Measurements from ENCODE around the gene MTRF1.
"Not testable (repeated sequence)": the region's sequence is repeated elsewhere in the genome, so short reads cannot be mapped to it uniquely, and the experiment has no call there.

MTRF1 gene

GRCh38 chr13:41284512-41285288 is 21.3 kb upstream of the MTRF1 start:
- DNase-seq (ENCODE audit: low read depth, low spot score): no peak
- no peak overlapping the region for H3K4me3 ChIP-seq (ENCODE audit: low read length)

GRCh38 chr13:41282129-41282571 is 18.8 kb upstream of the MTRF1 start:
- no peak for DNase-seq (ENCODE audit: low read depth, low spot score)
- H3K4me3 ChIP-seq (ENCODE audit: low read length): no peak overlapping the region

- H3K4me3 ChIP-seq (ENCODE audit: low read length); DNase-seq (ENCODE audit: low read depth, low spot score): not testable (repeated sequence)
These were observed 15.8 kb upstream of the MTRF1 start for GRCh38 chr13:41279156-41279555.

GRCh38 chr13:41276824-41277223 is 13.4 kb upstream of the MTRF1 start:
- DNase-seq (ENCODE audit: low read depth, low spot score): no peak
- H3K4me3 ChIP-seq (ENCODE audit: low read length): no peak overlapping the region

- no peak overlapping the region for H3K4me3 ChIP-seq (ENCODE audit: low read length)
- DNase-seq (ENCODE audit: low read depth, low spot score): no peak
These were observed 11.5 kb upstream of the MTRF1 start for GRCh38 chr13:41274881-41275280.

GRCh38 chr13:41273831-41274441 is 10.6 kb upstream of the MTRF1 start:
- no peak overlapping the region for H3K4me3 ChIP-seq (ENCODE audit: low read length)
- no peak for DNase-seq (ENCODE audit: low read depth, low spot score)

- DNase-seq (ENCODE audit: low read depth, low spot score): peak; percentile 69
- H3K4me3 ChIP-seq (ENCODE audit: low read length): no peak overlapping the region
These were observed 8.3 kb upstream of the MTRF1 start for GRCh38 chr13:41271456-41272285.

- peak; percentile 46 for DNase-seq (ENCODE audit: low read depth, low spot score)
- no peak overlapping the region for H3K4me3 ChIP-seq (ENCODE audit: low read length)
These were observed 5.4 kb upstream of the MTRF1 start for GRCh38 chr13:41268764-41269163.

- no peak overlapping the region for H3K4me3 ChIP-seq (ENCODE audit: low read length)
- DNase-seq (ENCODE audit: low read depth, low spot score): no peak
These were observed 3.7 kb upstream of the MTRF1 start for GRCh38 chr13:41267106-41267505.

GRCh38 chr13:41259875-41260501 is 3.4 kb downstream of the MTRF1 start:
- DNase-seq (ENCODE audit: low read depth, low spot score): no peak
- H3K4me3 ChIP-seq (ENCODE audit: low read length): no peak overlapping the region

- no peak for DNase-seq (ENCODE audit: low read depth, low spot score)
- H3K4me3 ChIP-seq (ENCODE audit: low read length): no peak overlapping the region
These were observed 5.8 kb downstream of the MTRF1 start for GRCh38 chr13:41257535-41257934.

- H3K4me3 ChIP-seq (ENCODE audit: low read length): no peak overlapping the region
These were observed 8.5 kb downstream of the MTRF1 start for GRCh38 chr13:41254902-41255301.

GRCh38 chr13:41250993-41251392 is 12.4 kb downstream of the MTRF1 start:
- no peak for DNase-seq (ENCODE audit: low read depth, low spot score)
- no peak overlapping the region for H3K4me3 ChIP-seq (ENCODE audit: low read length)

More at GRCh38 chr13:41254902-41255301, 8.5 kb downstream of the MTRF1 start:
- DNase-seq (ENCODE audit: low read depth, low spot score): no peak

- no peak overlapping the region for H3K4me3 ChIP-seq (ENCODE audit: low read length)
- no peak for DNase-seq (ENCODE audit: low read depth, low spot score)
These were observed 16.3 kb downstream of the MTRF1 start for GRCh38 chr13:41246969-41247680.

- DNase-seq (ENCODE audit: low read depth, low spot score): no peak
- no peak overlapping the region for H3K4me3 ChIP-seq (ENCODE audit: low read length)
These were observed 18.8 kb downstream of the MTRF1 start for GRCh38 chr13:41244556-41244955.

GRCh38 chr13:41241626-41242025 is 21.8 kb downstream of the MTRF1 start:
- DNase-seq (ENCODE audit: low read depth, low spot score): no peak
- no peak overlapping the region for H3K4me3 ChIP-seq (ENCODE audit: low read length)

- DNase-seq (ENCODE audit: low read depth, low spot score): no peak
- H3K4me3 ChIP-seq (ENCODE audit: low read length): no peak overlapping the region
These were observed 27.0 kb downstream of the MTRF1 start for GRCh38 chr13:41236369-41236768.

GRCh38 chr13:41232578-41233480 is 30.5 kb downstream of the MTRF1 start:
- DNase-seq (ENCODE audit: low read depth, low spot score): no peak
- no peak overlapping the region for H3K4me3 ChIP-seq (ENCODE audit: low read length)

Data from Jurkat, Clone E6-1 (cell line).